Activated CD8-positive, alpha-beta memory T cell treated with anti-CD3 and anti-CD28 coated beads for 4 hours (primary cell): ENCODE data around the gene SKAP1.
"Not testable (repeated sequence)": the region's sequence is repeated elsewhere in the genome, so short reads cannot be mapped to it uniquely, and the experiment has no call there.

Source experiments
- DNase-seq, 2 donors: peaks; one replicate each; pipeline ENCODE4 v3.0.0-alpha.2; 2020; ENCODE audit warnings: low read depth in 2 of 2

Gene SKAP1

GRCh38 chr17:48413613-48414405 lies 16.2 kb downstream of the SKAP1 start:
- no peak for DNase-seq

GRCh38 chr17:48412841-48413240 lies 17.2 kb downstream of the SKAP1 start:
- DNase-seq = no peak

- not testable (repeated sequence) for DNase-seq
Measured at GRCh38 chr17:48410821-48411220, 19.2 kb downstream of the SKAP1 start.

GRCh38 chr17:48409607-48410006 lies 20.4 kb downstream of the SKAP1 start:
- DNase-seq = no peak

- DNase-seq = no peak
Measured at GRCh38 chr17:48406936-48407567, 23.0 kb downstream of the SKAP1 start.

- no peak for DNase-seq
Measured at GRCh38 chr17:48394821-48395220, 35.2 kb downstream of the SKAP1 start.

GRCh38 chr17:48393283-48393682 lies 36.7 kb downstream of the SKAP1 start:
- DNase-seq = no peak

GRCh38 chr17:48392857-48393256 lies 37.2 kb downstream of the SKAP1 start:
- DNase-seq = no peak

- DNase-seq = no peak
Measured at GRCh38 chr17:48391444-48391843, 38.6 kb downstream of the SKAP1 start.

- no peak for DNase-seq
Measured at GRCh38 chr17:48389903-48390302, 40.1 kb downstream of the SKAP1 start.

- no peak for DNase-seq
Measured at GRCh38 chr17:48388955-48389743, 40.9 kb downstream of the SKAP1 start.

GRCh38 chr17:48386826-48387225 lies 43.2 kb downstream of the SKAP1 start:
- no peak for DNase-seq

- no peak for DNase-seq
Measured at GRCh38 chr17:48385319-48385718, 44.7 kb downstream of the SKAP1 start.

- no peak for DNase-seq
Measured at GRCh38 chr17:48384164-48384563, 45.9 kb downstream of the SKAP1 start.

GRCh38 chr17:48382989-48383388 lies 47.0 kb downstream of the SKAP1 start:
- no peak for DNase-seq

- DNase-seq = no peak
Measured at GRCh38 chr17:48378708-48379392, 51.2 kb downstream of the SKAP1 start.

GRCh38 chr17:48378238-48378637 lies 51.8 kb downstream of the SKAP1 start:
- DNase-seq = no peak

GRCh38 chr17:48376682-48377325 lies 53.2 kb downstream of the SKAP1 start:
- DNase-seq = no peak

GRCh38 chr17:48375356-48375755 lies 54.7 kb downstream of the SKAP1 start:
- DNase-seq = no peak

- no peak for DNase-seq
Measured at GRCh38 chr17:48374650-48375230, 55.3 kb downstream of the SKAP1 start.

GRCh38 chr17:48373883-48374282 lies 56.1 kb downstream of the SKAP1 start:
- DNase-seq = no peak
